ENCODE data around the gene SHMT2. TPM values are rescaled to one million over a fixed set of nuclear protein-coding genes. Genes with fewer than 3 reads are reported as not detected.

Gene SHMT2
- total and polyA plus RNA-seq, 12 donors, result 14.3 to 49.8 (median 27.1) TPM

GRCh38 chr12:57242329-57242690 lies 12.8 kb downstream of the SHMT2 start:
- ATAC-seq (peak in 3 of 8 donors; percentile 2 to 27 (median 13)), DNase-seq (peak; percentile 47 to 62)
- no peak for TF ChIP-seq CTCF (IDR thresholded peaks at IDR 0.05)
- peaks cover 0 to 4% (median 0%) of the 10 kb centered on the region in 9 donors for H3K36me3 ChIP-seq
- peaks cover 5 to 72% (median 49%) of the 10 kb centered on the region in 7 donors for H3K27me3 ChIP-seq
- H3K4me1 ChIP-seq, result peaks cover 35 to 68% (median 62%) of the 10 kb centered on the region in 9 donors
- 3 to 5% methylated on average over 18 of the region's 18 CpGs for WGBS, 2 donors
- no peak overlapping the region for H3K27ac ChIP-seq
- peak overlapping the region in 8 of 10 donors; percentile 34 to 51 (median 42) for H3K4me3 ChIP-seq
- no peaks in the 10 kb centered on the region for H3K9me3 ChIP-seq
- intact Hi-C loops (cut with DNase I), result loop anchor here in 2 of 10 donors (5.0 kb wide), 2 partner anchors 35 to 115 kb away; partner anchors contain the start of gene LRP1 (in 1 of the 2)

GRCh38 chr12:57242691-57243454 lies 13.4 kb downstream of the SHMT2 start:
- H3K36me3 ChIP-seq, result peaks cover 0 to 4% (median 0%) of the 10 kb centered on the region in 9 donors
- WGBS, 2 donors, result 2 to 4% methylated on average over 45 of the region's 45 CpGs
- no peak overlapping the region for H3K27ac ChIP-seq
- no peaks in the 10 kb centered on the region for H3K9me3 ChIP-seq
- TF ChIP-seq CTCF (IDR thresholded peaks at IDR 0.05), result peak; percentile 31 to 72 (median 61)
- peak overlapping the region in 9 of 10 donors; percentile 34 to 51 (median 43) for H3K4me3 ChIP-seq
- intact Hi-C loops (cut with DNase I), result loop anchor here in 2 of 10 donors (5.0 kb wide), 2 partner anchors 36 to 116 kb away; partner anchors contain the start of gene LRP1 (in 1 of the 2)
- peaks cover 35 to 62% (median 58%) of the 10 kb centered on the region in 9 donors for H3K4me1 ChIP-seq
- DNase-seq, result peak; percentile 46 to 66
- peak in 4 of 8 donors; percentile 2 to 13 (median 10) for ATAC-seq
- H3K27me3 ChIP-seq, result peaks cover 5 to 66% (median 43%) of the 10 kb centered on the region in 7 donors

GRCh38 chr12:57243521-57244311 lies 14.2 kb downstream of the SHMT2 start:
- Histone ChIP-seq H3K27me3 (peaks cover 5 to 57% (median 36%) of the 10 kb centered on the region in 7 donors), H3K9me3 (no peaks in the 10 kb centered on the region), H3K36me3 (peaks cover 0 to 4% (median 0%) of the 10 kb centered on the region in 9 donors), H3K27ac (no peak overlapping the region), H3K4me1 (peaks cover 30 to 58% (median 50%) of the 10 kb centered on the region in 9 donors), H3K4me3 (peak overlapping the region in 9 of 10 donors; percentile 34 to 51 (median 43))
- DNase-seq, result peak; percentile 78 to 82
- intact Hi-C loops (cut with DNase I), result loop anchor here in 2 of 10 donors (5.0 kb wide), 2 partner anchors 36 to 116 kb away; partner anchors contain the start of gene LRP1 (in 1 of the 2)
- TF ChIP-seq CTCF (IDR thresholded peaks at IDR 0.05), result peak; percentile 70 to 88 (median 76)
- ATAC-seq, result peak in 7 of 8 donors; percentile 3 to 50 (median 29)
- 13 to 14% methylated on average over 41 of the region's 41 CpGs for WGBS, 2 donors

- peaks cover 0 to 4% (median 0%) of the 10 kb centered on the region in 9 donors for H3K36me3 ChIP-seq
- peaks cover 27 to 55% (median 46%) of the 10 kb centered on the region in 9 donors for H3K4me1 ChIP-seq
- DNase-seq, result no peak
- H3K4me3 ChIP-seq, result no peak overlapping the region
- ATAC-seq, result no peak
- H3K27me3 ChIP-seq, result peaks cover 5 to 53% (median 36%) of the 10 kb centered on the region in 7 donors
- intact Hi-C loops (cut with DNase I), result loop anchor here in 2 of 10 donors (5.0 kb wide), 2 partner anchors 37 to 117 kb away; partner anchors contain the start of gene LRP1 (in 1 of the 2)
- H3K9me3 ChIP-seq, result no peaks in the 10 kb centered on the region
- no peak for TF ChIP-seq CTCF (IDR thresholded peaks at IDR 0.05)
- WGBS, 2 donors, result 70 to 72% methylated on average over 6 of the region's 6 CpGs
- no peak overlapping the region for H3K27ac ChIP-seq
Observed at GRCh38 chr12:57244312-57244696, 14.8 kb downstream of the SHMT2 start.

Measured in heart right ventricle (tissue), 16 donors.